ENCODE results near the gene KNSTRN.

The KNSTRN gene

DNA sequence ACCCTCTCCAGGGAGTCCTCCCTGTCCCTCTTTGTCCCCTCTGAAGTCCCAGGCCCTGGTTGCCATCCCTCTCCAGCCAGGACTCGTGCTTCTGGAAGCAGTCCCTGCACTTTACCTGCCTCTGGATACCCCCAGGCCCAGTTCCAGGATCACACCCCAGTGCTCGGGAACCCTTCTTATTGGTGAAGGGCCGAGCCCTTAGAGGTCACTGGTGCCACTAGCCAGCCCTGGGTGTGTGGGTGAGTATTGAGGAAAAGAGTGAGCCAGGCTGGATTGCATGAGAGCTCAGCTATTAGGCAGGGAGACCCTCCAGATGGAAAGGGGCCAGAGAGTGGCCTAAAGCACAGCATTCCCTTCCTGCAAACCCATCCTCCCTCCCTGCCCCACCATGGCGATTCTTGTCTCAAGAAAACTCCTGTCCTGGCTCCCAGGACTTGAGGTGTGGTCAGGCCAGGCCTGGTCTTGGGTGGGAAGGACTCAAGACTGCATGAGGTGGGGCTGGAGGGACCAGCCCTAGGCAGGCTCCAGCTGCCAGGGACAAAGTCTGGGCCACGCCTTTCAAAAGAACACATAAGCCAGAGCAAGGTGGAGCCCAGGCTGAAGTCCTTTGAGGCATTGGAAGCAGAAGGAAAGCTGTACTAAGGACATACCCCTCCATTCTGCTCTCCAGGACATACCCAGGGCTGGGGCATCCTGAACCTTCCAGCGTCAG, 36.5 kb upstream of the KNSTRN start:
- no peak for DNase-seq (ENCODE audit: low read depth)

DNA sequence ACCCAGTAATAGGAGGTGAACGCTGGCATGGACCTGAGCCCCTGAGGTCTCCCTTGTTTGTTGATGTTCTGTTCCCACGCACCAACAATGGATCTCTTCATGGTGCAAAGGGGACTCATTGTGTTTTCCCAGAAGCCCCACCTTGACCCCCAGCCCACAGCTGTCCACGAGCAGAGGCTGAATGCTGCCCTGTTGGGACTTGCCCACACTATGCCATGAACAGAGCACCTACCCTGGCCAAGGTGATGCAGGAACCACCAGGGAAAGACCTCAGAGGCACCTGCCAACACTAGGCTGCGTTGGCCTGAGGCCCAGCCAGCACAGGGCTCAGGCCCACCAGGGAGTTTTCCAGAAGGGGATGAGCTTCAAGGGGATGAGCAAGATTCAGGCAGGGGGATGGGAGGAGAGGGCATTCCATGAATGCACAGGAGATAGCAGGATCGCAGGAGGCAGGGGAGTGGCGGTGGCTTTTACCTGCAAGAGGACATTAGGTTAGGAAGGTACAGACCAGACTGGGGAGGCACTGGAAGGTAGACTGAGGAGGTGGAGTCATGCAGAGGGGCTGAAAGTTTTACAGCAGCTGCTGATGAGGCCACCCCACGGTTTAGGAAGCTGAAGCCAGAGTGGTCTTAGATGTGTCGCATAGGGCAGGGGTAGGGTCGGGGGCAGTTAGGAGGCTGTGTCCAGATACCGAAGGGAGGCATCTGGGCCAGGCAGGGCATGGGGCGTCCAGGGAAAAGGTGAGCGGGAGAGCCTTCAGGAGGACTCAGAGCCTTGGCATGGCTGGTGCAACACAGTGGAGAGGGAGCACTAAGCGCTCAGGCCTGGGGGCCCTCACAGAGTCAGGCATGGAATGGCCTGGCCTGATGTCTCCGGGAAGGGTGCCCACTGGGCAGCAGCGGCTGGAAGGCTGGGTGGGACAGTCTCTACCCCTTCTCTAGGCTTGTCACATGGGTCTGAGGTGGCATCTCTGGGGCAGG, 35.7 kb upstream of the KNSTRN start:
- no peak for DNase-seq (ENCODE audit: low read depth)

DNA sequence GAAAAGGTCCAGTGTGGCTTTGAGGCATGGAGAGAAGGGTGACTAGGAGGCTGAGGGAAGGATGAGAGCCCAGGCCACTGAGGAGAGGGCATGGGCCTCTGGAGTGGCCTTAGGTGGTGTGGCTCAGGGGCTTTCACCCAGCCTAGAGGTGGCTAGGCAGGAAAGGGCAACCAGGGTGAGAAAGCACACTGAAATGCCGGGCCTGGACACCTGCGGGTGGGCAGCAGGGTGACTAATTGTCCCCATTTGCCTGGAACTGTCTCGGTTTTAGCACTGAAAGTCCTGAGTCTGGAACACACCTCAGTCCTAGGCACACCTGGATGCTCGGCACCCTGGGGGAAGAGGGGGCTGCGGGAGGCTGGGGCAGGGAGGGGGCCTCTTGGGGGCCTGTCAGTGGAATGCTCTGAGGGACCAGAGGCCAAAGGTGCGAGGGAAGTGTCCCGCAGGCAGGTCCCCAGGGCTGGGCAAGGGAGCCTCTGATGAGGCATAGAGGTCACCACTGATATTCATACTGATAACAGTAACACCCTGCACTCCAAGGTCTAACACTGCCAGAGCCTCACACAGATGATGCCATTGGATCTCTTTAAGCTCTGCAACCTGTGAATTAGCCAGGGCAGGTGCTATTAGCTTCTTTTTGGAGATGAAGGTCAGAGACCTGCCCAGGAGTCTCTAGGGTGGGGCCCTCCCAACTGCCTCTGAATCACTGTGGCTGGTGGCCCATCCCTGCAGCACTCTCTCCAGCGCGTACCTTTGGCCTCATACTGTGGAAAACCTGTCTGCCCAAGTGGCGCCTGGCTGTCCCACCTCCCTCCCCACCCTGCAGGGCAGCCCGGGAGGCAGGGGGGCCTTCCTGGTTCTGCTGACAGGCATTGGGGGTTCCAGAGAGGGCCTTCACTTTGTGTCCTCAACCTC, 34.7 kb upstream of the KNSTRN start:
- no peak for DNase-seq (ENCODE audit: low read depth)

DNA sequence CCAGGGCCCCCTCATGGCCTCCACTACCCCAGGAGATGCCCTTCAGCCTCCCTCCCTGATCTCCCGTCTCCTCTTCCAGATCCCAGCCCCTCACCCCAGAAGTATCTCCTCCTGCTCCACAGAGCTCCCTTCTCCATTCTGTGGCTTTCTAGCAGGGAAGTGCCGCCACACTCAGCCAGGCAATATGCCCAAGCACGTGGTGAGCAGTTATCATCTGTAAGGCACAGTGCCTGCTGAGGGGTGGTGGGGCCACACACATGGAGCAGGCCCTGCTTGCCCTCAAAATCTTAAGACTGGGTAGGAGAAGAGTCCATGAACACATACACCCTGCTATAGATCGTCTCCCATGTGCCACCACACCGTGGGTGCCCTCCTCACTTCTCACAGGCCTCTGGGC, 34.0 kb upstream of the KNSTRN start:
- no peak for DNase-seq (ENCODE audit: low read depth)

DNA sequence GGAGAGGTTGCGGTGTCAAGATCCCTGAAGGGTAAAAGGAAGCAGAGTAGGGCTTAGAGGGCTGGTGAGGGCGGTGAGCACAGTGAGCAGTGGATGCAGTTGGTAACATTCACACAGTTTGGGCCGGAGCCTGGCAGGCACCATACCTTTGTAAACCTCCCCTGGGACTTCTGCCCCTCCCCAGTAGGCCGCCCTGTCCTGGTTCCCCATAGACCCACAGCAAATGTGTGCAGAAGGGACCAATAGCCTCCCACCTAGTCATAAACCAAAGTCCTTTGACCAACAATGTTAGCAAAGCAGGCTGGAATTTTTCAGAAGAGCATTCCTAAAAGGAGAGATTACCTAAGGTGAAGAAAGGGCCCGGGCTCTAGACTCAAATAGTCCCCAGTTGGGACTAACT, 33.4 kb upstream of the KNSTRN start:
- DNase-seq (ENCODE audit: low read depth) = no peak

DNA sequence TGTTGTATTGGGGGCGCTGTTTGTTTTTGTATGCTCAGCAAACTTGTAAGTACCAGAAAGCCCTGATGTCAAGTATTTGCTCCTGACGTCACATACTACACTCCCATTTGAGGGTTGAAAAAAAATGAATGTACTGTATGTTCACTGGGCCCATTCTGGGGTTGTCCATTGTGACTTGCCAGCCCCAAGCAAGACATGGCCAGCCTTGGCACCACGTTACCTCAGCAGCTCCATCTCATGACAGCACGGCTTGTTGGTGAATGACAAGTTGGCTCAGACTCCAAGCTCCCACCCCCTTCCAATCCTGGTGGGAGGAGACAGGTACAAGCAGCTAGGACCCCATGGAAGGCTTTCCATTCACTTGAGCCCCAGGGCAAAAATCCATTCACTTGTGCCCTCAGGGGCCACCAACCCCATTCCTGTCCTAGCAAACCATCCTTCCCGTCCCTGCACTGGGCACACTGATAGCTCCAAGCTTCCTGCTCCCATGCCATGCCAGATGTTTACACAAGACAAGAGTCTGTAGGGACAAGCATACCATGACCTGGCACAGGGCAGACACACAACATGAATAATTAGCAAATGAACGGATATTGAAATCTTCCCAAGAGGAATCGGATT, 30.1 kb upstream of the KNSTRN start:
- DNase-seq (ENCODE audit: low read depth) = no peak

DNA sequence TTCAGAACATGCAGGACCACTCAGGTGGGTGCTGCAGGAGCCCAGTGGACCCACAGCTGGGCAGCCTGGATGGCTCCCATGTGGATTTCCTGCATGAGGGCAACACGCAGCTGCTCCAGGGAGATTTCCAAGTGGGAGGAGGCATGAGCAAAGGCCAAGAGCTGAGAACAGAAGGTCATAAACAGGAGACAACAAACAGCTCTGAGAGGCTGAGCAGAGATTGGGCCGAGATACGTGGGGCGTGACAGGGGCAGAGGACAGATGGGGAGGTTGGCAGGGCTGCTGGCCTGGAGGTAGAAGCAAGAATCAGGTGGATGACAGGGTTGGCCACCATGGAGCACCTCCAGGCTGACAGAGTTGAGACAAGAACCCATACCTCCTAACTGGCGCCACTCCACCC, 28.8 kb upstream of the KNSTRN start:
- no peak for DNase-seq (ENCODE audit: low read depth)

DNA sequence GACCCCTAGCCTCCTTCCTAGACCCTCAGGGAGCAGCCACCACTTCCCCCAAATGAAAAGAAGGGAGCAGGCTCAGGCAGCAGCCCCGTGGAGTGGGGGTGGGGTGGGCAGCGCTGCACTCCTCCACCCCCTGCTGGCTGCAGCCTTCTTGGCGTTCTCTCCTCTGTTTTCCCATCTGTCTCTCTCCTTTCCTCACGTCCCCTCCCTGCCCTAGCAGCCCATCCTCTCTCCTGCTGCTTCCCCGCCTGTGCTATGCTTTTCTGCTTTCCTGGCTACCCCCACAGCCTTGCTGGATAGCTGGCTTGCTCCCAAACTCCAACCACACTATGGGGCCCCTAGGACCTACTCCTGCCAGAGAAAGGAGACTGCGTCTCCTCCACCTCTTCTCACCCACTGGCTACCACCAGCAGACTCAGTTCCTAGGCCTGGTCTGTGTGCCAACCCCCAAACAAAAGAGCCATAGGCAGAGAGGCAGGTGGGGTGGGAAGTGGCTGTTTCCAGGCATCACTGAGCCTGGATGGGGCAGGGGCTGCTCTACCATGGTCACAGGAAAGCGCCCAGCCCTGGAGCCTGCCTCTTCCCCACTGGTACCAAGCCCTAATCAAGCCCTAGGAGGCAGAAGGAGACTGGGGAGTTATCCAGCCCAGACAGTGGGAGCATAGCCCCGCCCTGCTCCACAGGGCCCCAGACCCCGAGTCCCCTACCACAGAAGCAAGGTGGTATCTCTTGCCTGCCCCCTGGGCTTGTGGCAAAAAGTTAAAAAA, 27.9 kb upstream of the KNSTRN start:
- no peak for DNase-seq (ENCODE audit: low read depth)

DNA sequence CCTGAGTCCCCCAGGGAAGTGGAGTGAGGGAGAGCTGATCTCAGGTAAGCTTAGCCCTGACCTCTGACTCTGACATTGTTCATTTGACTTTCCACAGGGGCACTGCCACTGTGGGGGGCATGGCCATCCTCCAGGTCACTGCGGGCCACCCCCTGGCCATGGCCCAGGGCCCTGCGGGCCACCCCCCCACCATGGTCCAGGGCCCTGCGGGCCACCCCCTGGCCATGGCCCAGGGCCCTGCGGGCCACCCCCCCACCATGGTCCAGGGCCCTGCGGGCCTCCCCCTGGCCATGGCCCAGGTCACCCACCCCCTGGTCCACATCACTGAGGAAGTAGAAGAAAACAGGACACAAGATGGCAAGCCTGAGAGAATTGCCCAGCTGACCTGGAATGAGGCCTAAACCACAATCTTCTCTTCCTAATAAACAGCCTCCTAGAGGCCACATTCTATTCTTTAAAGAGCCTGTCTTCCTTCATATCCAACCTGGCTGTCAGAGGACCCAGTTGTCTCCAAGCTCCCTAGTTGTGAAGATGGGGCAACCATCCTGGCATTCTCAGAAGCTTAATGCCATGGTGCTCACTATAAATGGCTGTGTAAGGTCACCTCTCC, 26.4 kb upstream of the KNSTRN start:
- no peak for DNase-seq (ENCODE audit: low read depth)

DNA sequence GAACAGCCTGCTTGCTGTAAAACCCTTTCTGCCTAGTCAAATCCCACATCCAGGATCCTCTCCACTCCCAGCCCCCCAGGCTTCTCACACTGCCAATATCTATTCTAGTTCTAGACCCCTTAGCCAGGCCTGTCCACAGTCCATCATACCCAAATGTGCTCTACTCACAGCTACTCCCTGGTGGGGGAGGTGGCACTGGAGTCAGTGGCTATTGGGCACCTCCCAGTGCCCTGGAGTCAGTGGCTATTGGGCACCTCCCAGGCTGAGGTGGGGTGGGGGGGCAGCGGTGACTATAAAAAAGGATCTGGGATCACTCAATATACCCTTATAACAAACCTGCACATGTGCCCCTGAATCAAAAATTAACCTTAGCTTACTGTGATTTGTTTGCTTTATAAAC, 25.3 kb upstream of the KNSTRN start:
- DNase-seq (ENCODE audit: low read depth) = no peak

DNA sequence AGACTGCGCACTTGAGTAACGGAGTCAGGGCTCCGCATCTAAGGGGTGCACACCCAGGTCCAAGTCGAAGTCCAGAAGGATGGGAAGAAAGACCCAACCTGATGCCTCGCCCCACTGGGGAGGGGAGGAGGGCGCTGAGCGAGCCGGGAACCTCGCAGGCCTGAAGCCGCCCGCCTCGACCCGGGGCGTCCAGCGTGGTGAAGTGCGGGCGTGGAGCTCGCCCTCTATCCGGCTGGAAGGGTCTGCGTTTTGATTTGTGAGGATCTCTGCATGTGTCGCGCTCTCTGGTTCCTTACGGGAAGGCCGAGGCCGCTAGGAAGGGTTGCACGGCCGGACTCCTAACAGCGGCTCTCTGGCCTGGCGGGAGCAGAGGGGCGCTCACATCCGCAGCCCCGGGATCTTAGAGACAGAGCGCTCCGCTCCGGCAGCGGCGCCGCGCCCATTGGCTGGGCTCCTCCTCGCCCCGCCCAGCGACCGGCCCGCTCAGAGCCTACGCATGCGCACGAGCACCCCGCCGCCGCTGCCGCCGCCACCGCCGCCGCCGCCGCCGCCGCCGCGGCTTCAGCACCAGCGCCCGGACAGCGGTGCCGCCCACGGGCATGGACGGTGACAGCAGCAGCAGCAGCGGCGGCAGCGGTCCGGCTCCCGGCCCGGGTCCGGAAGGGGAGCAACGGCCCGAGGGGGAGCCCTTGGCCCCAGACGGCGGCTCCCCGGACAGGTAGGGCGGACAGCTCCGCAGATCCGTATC, 24.6 kb upstream of the KNSTRN start, which contains the start of gene DISP2:
DISP2 (plus strand) TSS at position 497 of the 748 bp plus-strand sequence; CDS start at position 600, 103 bp downstream.
- no peak for DNase-seq (ENCODE audit: low read depth)

DNA sequence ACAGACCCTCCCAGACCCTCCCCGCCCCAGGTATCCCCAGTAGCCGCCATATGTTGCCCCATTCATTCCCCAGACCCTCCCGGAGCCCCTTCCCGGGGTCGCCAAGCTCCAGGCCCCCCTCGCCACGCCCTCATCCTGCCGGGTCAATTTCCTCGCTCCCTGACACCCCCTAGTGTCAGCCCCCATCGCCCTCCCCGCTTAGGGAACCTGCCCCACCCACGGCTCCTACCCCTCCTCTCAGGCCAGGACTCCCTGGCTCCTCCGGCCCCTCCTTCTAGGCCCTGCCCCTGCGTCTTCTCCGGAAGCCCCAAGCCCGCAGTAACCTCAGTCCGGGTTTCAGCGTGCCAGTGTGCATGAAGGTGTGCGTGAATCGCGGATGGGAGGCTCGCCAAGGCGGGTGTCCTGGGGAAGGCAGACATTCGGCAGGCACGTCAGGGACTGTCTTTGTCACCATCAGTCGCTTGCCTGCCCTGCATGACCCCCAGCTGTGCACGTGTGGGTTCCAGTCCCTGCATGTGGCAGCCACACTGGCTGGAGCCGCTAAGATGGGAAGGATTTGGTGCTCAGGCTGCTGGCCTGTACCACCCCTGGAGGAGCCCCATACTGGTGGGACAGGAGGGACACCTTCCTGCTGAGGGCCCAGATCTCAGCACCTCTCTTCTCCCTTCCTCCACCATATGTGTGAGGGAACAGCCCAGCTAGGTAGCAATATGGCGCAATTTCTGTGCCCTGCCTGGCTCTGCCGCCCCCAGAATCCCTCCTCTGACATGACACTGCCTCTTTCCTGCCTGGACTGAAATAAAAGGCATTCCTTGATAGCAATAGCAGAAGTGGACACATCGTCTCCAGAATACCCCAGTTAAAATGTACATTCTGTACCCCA, 23.8 kb upstream of the KNSTRN start:
- no peak for DNase-seq (ENCODE audit: low read depth)

DNA sequence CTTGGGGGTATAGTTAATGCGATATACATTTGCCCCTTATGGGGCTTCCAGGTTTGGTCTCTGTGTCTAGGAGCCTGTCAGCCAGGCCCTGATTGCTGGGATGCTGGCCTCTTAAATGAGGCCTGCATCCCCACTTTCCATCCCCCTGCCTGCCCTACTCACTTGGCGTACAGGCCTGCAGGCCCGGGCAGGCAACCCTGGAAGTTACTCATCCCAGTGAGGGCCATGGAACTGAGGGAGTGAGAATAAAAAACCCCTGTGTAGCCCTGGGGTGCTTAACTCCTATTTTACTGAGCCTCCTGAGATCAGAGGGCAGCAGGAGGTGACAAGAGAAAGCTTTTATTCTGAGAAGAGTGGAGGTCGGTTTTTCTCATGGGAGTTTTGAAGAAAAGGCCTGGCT, 22.5 kb upstream of the KNSTRN start:
- DNase-seq (ENCODE audit: low read depth) = no peak

DNA sequence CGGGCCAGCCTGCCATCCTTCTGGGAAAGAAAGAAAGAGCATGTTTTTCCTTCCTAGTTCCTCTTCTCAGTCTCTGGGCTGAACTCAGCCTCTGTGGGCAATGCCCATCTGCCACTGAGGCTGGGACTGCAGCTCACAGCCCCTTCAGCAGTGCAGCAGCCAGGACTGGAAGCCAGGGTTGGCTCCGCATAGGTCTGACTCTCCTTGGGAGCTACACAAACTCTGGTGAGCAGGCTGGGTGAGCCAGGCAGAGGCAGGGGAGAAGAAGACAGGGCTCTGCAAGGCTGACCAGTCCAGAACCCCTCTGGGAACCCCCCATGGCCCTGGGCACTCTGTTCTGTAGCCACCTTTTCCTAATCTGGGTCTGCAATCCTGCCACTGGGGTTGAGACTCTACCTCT, 20.9 kb upstream of the KNSTRN start:
- no peak for DNase-seq (ENCODE audit: low read depth)

DNA sequence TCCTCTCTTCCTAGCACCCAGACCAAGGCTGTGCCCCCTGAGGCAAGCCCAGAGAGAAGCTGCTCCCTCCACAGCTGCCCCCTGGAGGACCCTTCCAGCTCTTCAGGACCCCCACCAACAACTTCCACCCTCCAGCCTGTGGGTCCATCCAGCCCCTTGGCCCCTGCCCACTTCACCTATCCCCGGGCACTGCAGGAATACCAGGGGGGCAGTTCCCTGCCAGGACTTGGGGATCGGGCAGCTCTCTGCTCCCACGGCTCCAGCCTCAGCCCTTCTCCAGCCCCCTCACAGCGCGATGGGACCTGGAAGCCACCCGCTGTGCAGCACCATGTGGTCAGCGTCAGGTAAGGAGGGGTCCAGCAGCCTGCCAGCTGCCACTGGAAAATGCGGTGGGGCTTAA, 18.9 kb upstream of the KNSTRN start:
- DNase-seq (ENCODE audit: low read depth) = no peak

DNA sequence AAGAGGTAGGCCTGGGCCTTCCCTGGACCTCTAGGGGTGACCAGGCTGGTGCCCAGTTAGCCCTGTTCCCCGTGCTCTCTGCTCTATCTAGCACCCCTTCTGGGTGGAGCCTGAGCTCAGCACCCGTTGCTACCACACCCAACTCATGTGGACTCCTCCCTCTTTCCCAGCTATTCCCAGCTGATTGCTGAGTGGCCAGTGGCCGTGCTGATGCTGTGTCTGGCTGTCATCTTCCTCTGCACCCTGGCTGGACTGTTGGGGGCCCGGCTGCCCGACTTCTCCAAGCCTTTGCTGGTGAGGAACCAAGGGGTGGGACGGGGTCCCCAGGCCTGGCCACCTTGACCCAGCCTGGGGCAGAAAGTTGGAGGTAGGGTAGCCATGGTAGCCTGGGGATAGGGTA, 18.3 kb upstream of the KNSTRN start:
- DNase-seq (ENCODE audit: low read depth) = no peak

DNA sequence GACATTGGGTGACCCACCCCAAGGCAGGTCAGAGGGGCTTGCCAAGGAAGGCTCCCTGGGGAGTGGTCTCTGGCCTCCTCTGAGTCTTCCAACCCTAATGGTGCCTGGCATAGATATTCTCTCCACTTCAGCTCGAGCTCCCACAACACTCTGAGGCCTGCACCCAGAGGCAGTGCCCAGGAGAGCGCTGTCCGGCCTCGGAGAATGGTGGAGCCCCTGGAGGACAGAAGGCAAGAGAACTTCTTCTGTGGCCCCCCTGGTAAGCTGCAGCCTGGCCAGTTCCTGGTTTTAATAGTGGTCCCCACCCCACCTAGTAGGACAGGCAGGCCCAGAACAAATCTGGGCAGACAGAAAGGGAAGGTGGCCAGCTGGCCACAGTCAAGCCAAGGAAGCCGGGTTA, 17.5 kb upstream of the KNSTRN start:
- DNase-seq (ENCODE audit: low read depth) = no peak

DNA sequence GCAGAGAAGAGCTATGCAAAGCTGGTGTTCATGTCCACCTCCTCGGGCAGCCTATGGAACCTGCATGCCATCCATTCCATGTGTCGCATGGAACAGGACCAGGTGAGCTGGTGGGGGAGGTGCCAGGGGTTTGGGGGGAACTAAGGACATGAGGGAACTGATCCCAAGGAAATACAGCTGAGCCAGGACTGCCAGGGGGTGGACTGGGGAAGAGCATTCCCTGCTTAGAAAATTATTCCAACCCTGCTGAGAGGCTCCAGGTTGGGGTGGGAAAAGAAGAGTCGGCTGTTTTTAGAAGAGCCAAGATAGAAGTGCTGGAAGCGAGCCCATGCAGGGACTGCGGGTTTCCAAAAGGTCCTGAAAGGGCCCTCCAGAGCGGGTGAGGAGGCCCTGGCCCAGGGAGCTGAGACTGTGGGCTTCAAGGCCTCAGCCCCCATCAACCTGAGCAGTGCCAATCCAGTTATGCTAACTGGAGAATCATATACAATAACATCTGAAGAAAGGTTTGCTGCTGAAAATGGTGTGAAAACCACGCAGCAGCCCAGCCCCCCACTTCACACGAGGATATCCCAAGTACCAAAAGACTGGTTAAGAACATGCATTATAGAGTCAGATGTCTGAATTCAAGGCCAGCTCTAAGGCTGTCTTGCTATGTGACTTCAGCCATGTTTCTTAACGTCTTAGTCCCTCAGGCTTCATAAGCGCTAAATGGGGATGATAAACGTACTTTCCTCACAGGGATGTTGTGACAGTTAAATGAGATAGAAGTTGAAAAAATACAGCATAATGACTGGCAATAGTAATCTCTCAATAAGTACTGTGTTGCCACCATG, 16.7 kb upstream of the KNSTRN start:
- DNase-seq (ENCODE audit: low read depth) = no peak

Measured in GM04503 (cell line).